HTERT RPE-1 (cell line): ENCODE results near the gene IL12RB1.
"Not testable (repeated sequence)": the region's sequence is repeated elsewhere in the genome, so short reads cannot be mapped to it uniquely, and the experiment has no call there.

Experiments
- in situ Hi-C: fragments of 300-500 bp; cut with MboI; formaldehyde crosslinking; loops from 4 replicates; pipeline ENCODE4 v1.14.3; 2020; ENCODE audit warnings: low sequenced_read_pairs

Gene IL12RB1

DNA sequence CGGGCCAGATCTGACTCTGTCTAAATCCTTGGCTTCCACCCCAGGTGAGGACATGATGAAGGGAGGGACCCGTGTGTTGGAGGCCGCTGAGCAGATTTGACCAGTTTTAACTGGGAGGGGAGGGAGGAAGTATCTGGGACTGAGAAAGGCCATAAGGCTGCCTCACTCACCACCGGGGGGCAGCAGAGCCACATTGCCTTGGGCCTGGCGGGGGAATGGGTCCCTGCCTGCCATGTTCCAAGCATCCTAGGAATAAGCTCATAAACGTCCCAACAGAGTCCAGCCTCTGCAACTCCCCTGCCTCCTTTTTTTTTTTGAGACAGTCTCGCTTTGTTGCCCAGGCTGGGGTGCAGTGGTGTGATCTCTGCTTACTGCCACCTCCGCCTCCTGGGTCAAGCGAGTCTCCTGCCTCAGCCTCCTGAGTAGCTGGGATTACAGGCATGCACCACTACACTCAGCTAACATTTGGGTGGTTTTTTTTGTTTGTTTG, 26.3 kb upstream of the IL12RB1 start:
- in situ Hi-C loops = no loop called here

DNA sequence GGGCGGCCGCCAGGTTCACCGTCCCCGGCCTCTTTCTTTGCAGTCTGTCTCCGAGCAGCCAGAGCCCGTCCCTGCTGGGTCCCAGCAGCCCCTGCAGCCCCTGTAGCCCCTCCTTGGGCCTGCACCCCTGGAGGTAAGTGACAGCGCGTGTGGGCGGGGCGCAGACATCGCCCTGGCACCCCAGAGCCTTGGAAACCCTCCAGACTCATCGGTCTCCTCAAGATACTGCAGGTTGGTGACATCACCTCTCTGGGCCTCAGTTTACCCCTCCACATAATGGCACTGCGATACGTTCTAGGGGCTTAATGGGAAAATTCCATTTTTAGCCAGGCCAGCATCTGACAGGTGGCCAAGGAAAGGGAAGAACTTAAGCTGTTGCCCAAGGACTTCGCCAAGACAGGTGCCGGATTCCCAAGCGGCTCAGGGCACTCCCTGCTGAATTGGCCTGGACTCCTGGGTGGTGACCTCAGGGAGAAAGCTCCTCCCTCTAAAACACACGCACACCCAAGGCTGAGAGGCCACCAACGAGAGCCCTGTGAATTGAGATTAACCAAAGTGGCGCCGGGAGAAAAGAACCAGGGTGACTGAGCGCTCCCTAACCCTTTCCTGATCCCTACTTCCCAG, 24.0 kb upstream of the IL12RB1 start:
- in situ Hi-C loops = no loop called here

DNA sequence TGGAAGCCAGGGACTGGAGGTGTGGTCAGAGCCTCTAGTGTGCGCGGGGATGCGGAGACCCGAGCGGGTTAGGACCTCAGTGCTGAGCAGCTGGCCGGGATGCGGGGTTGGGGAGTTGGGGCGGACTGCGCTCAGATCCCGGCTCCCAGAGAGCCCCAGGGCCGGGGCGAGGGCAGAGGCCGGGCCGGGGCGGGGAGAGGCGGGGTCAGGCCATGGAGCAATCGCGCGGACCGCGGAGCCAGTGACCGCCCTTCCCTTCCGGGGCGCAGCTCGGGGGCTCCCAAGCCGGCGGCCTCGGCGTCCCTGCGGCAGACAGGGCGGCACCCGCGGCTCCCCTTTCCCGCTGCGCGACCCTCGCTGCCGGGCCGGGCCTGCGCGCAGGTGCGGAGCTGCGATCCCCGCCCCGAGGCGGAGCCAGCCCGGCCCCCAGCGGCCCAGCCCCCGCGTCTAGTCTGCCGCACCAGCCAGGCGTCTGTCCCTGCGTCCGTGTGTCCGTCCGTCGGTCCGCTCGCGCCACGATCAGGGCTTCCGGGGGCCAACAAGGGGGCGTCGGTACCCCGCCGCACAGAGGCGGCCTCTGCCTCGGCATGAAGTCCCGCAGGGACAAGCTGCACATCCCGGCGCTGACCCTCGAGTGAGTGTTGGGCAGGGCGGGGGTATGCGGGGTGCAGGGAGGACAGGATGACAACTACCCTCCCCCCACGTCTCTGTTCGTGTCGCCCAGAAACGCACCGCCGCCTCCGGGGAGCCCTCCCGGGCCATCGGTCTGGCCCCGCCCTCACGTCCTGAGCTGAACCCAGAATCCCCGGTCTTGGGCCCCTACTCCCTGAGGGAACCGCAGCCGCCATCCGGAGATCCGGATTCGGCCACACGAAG, 23.2 kb upstream of the IL12RB1 start:
- in situ Hi-C loops = no loop called here

DNA sequence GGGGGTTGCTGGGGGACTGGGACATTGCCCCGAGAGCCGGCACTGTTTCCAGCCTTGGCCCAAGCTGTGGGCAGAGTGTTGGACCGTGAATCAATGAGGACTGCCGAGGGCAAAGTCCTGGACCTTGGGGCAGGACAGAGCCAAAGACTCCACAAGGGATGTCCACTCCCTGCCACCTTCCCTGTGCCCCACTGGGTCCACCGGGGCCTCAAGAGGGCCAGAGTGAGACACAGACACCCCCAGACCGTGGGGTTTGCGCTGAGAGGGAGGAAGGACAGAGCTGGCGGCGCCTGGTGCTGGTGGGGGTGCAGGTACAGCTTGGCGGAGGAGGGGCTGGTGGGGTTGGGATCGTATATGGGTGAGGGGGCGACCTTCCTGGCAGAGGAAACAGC, 22.6 kb upstream of the IL12RB1 start:
- in situ Hi-C loops = no loop called here

DNA sequence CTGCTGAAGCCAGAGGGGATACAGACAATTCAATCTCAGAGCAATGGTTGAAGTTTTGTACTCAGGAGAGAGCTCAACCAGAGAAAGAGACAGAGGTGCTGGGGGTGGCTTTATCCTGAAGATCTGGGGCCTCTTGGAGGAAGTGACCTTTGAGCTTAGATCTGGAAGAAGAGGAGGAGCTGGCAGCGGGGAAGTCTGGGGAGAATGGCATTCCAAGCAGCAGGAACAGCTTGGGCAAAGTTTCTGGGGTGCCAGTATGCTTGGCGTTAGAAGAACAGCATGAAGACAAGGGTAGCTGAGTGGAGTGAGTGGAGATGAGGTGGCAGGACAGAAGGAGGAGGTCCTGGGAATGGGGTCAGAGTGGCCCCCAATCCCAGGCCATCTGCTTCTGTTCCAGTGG, 22.2 kb upstream of the IL12RB1 start:
- in situ Hi-C loops = no loop called here

DNA sequence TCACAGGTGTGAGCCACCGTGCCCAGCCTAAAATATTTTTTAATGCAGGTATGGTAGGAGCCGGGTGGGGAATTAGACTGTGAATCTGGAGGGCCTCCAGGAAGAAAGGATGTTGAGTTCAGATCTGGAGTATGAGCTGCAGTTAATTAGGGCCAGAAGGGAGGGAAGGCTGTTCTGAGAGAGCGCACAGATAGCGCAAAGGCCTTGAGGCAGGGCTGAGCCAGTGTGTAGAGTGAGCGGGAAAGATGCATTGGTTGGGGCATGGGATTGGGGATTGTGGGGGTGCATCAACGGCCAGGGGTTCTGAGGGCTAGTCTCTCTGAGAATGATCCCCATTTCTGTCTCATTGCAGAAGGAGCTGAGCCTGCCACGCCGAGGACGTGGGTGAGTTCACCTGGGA, 20.5 kb upstream of the IL12RB1 start:
- in situ Hi-C loops = no loop called here

DNA sequence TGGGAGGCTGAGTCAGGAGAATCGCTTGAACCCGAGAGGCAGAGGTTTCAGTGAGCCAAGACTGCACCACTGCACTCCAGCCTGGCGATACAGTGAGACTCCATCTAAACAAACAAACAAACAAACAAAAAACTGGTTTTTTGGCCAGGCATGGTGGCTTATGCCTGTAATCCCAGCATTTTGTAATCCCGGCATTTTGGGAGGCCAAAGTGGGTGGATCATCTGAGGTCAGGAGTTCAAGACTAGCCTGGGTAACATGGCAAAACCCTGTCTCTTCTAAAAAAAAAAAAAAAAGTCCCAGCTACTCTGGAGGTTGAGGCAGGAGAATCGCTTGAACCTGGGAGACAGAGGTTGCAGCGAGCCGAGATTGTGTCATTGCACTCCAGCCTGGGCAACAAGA, 18.5 kb upstream of the IL12RB1 start:
- in situ Hi-C loops = not testable (repeated sequence)

DNA sequence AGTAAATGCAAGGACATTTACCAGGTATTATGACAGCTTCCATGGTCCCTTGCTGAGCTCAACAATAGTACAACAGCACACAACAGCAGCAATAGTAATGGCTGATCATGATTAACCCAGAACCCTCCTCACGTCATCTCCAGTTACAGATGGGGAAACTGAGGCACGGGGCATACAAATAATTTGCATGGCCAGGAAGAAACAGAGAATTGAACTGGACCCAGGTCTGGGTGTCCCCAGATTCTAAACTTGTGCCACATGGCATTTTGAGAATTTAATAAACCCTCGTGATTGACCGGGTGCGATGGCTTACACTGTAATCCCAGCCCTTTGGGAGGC, 18.0 kb upstream of the IL12RB1 start:
- in situ Hi-C loops = no loop called here

DNA sequence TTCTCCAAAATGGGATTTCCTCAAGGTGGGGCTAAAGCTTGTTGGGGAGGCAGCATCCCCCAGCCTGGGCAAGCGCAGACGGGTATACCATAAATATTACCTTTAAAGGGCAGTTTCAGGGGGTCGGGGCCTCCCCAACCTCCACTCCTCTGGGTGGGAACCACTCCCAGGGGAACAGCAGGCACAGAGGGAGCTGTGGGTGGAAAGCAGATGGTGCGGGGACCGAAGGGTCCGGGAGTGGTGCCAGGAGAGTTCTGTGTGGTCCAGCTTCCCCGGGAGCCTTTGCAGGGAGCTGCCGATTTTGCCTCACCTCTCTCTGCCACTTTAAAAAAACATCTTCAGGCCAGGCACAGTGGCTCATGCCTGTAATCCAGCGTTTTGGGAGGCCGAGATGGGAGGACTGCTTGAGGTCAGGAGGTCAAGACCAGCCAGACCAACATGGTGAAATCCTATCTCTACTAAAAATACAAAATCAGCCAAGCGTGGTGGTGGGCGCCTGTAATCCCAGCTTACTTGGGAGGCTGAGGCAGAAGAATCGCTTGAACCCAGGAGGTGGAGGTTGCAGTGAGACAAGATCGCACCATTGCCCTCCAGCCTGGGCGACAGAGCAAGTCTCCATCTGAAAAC, 16.3 kb upstream of the IL12RB1 start:
- in situ Hi-C loops = no loop called here

DNA sequence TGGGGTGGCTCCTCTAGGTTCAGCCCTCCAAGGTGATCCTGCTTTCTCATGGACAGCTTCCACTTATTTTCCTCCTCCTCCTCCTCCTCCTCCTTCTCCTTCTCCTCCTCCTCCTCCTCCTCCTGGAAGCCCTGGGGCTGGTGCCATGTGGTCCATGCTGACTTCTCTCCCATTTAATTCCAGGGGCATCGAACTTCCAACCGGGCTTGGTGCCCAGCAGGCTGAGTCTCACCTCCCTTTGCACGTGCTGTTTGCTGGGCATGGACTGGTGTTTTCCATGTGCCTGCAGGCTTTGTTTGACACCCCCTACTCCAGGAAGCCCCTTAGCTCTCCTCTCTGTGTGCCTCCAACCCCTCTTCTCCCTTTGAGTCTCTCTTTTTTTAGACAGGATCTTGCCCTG, 14.5 kb upstream of the IL12RB1 start:
- in situ Hi-C loops = no loop called here

DNA sequence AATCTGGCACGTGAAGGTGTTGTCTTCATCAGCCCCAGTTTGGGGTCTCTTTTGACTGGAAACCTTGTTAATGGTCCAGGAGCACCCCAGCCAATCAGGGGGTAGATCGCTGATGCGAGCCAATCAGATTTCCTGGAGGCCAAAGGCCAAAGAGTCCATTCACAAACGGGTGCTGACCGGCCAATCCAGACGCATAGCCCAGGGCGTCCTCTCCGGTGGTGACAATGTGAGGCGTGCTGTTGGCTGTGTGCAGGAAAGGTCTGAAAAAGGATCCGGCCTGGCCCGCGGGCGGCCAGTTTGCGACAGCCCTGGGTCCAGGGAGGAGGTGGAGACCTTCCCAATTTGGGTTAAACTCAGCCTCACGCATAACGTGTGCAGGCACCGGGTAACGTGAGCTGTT, 14.0 kb upstream of the IL12RB1 start:
- in situ Hi-C loops = no loop called here

DNA sequence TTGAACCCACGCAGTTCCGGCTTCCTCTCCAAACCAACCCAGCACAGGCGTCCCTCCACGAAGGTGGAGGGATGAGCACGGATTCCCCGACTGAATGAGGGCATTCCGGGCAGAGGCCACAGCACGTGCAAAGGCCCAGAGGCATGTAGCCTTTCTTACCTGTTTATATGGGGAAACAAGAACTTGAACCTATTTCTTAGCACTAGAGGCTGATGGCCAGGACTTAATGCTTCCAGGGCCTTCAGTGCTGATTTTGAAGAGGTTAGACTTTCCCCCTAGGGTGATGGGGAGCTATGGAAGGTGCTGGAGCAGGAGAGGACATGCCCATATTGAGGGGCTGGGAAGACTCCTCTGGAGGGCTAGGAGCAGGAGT, 12.9 kb upstream of the IL12RB1 start:
- in situ Hi-C loops = no loop called here

DNA sequence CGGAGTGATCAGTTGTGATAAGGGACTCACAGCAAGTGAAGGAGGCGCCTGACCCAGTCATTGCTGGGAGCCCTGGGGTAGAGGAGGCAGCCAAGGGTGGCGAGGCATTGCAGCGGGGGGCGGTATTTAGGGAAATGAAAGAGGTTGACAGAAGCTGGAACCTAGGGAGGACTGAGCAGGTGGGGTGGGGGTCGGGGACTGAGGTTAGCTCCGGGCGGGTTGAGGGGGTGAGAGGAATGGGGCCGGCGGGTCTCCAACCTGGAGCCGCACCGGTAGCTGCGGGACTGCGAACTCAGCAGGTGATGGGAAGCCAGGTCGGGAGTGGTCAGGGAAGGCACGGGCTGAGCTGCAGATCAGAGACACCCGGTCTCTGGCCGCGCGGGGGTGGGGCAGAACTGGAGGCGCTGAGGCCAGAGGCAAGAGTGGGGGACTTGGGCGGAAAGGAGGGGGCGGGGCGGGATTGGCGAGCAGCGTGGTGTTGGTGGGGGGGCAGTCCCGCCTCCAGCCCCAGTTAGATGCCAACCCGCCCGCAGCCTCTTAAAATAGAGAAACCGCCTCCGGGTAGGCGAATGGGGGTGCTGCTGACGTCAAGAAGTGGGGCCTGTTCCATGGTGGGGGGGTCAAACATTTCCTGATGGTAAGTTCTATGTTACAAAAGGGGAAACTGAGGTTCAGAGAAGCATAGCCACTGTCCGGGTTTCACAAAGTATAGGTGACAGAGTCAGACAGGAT, 12.3 kb upstream of the IL12RB1 start:
- in situ Hi-C loops = no loop called here

DNA sequence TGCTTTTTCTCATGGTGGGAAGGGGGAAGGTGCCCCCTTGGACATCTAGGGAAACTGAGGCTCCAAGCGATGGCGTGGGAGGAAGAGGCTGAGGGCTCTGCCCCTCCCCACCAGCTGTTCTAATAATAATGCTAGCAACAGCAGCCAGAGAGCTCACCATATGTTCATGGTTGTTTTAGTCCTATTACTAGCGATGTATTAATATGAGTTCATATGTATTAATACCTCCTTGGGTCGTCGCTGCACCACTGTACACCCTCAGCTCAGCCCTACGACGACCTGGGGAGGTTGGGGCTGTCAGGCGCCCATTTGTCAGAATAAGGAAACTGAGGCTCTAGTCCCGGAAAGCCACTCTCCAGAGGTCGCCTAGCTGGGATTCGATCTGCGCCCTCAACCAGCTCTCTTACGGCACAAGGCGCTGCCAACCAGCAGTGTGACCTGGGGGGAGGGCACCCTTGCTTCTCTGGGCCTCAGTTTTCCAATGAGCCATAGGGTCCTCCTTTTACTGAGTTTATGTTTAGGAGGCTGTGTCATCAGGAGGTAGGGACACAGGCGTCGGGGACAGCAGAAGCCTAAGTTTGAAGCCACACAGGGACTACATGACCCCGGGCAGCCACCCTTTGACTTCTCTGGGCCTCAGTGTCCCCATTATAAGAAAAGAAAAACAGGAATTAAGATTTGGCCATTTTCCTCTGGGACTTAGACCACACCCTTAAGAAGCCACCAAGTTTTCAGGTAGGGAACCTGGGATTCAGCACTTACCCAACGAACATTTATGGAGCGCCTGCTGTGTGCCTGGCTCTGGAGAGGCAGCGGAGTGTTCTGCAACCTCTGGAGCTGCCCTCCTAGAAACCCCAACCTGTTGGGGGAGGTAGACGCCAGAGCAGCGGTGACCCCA, 11.5 kb upstream of the IL12RB1 start:
- in situ Hi-C loops = no loop called here

DNA sequence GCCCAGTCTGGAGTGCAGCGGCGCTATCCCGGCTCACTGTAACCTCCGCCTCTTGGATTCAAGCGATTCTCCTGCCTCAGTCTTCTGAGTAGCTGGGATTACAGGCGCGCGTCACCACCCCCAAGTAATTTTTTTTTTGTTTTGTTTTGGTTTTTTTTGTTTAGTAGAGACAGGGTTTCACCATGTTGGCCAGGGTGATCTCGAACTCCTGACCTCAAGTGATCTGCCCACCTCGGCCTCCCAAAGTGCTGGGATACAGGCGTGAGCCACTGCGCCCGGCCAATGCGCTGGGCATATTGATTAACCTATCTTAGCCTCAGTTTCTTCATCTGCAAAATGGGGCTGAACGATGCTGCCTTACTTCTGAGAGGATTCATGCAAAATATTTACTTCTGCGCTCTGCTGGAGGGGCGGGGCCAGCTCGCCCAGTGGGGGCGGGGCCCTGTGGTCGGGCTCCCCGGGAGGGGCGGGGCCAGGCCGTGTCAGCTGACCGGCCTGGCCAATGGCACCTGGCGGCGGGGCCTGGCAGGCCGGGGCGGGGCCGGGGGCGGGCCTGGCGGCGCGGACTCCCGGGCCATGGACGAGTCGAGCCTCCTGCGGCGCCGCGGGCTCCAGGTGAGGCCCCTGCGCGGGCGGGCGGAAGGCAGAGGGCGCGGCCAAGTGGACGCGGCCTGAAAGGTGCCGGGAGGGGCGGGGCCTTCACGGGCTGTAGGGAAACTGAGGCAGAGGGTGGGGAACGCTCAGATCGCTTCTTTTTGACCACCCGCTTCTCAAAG, 10.7 kb upstream of the IL12RB1 start, which contains the start of gene MAST3:
Gene MAST3 (plus strand): TSS at position 562 of the 776 bp plus-strand sequence. CDS start 15 bp downstream, at position 577.
- in situ Hi-C loops = no loop called here

DNA sequence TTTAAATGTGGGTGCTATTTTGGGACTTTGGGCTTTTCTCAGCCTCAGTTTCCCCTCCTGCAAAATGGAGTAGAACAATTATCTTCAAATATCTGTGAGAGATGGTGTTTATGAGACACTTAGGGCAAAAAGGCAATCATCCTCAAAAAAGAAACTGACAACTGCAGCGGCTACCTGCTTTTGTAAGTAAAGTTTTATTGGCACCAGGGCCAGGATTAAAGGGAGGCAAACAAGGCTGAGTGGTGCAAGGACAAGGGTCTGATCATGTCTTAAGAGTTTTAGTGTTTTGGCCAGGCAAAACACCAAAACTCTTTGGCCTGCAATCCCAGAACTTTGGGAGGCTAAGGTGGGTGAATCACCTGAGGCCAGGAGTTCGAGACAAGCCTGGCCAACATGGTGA, 9.5 kb upstream of the IL12RB1 start:
- in situ Hi-C loops = no loop called here

DNA sequence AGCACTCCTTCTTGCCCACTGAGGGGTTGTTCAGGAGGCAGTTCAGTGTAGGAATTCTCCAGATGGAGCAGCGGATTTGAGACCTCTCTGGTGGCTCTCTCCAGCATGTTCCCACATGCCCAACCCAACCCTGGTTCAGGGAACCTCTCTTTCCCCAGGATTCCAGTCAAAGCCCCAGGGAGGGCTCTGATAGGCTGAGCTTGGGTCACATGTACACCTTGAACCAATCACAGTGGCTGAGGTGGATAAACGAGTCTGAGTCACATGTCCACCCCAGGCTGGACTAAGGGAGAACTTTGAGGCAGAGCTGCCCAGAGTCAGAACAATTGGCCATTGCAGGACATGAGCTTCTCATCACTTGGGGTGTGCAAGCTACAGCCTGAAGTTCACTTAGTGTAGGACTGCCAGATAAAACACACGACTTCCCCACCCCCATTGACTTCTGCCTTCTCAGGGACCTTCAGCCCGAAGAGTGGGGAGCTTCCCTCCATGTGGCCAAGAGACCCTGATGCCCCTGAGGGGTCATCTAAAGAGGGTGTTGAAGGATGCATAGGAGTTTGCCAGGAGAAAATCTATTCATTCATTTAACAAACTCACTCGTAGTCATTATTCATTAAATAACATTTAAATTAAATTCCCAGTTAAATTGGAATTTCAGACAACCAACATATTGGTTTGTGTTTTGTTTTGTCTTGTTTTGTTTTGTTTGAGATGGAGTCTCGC, 6.9 kb upstream of the IL12RB1 start:
- in situ Hi-C loops = no loop called here

DNA sequence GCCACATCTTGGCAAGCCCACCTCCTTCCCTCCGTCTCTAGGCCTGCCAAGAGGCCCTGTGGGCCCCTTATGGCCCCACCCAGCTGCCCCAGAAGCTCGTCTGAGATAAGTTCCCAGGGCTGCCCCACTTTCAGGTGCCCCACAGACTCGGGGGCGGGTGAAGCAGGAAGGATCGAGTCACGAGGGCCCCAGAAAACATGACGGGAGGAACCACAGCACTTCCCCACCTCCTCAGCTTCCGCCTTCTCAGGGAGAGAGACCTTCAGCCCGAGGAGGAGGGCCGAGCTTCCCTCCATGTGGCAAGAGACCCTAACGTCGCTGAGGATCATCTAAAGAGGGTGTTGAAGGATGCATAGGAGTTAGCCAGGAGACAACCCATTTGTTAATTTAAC, 4.5 kb upstream of the IL12RB1 start:
- in situ Hi-C loops = no loop called here
